ENCODE results near the gene RPS14. TPM values are rescaled to one million over a fixed set of nuclear protein-coding genes. Genes with fewer than 3 reads are reported as not detected.
A peak's percentile ranks its signal among the peaks of the same experiment; 100 is the strongest.

Gene RPS14
- total RNA-seq, 1 experiment from 2014 or later = 3,040 TPM

- no peak overlapping the region for H3K9ac ChIP-seq (ENCODE audit: low read length)
- H4K20me1 ChIP-seq (ENCODE audit: insufficient read depth, low read depth, low read length) = no peaks in the 10 kb centered on the region
- H3K79me2 ChIP-seq (ENCODE audit: low read length) = no peaks in the 10 kb centered on the region
- no peak for DNase-seq
- H3K4me2 ChIP-seq (ENCODE audit: low read depth, low read length, poor library complexity, severe bottlenecking) = no peak overlapping the region
- H3K4me3 ChIP-seq (ENCODE audit: low read length) = no peak overlapping the region
- no peak overlapping the region for H3K27ac ChIP-seq (ENCODE audit: low read length)
- H2AFZ ChIP-seq (ENCODE audit: low read length) = no peak overlapping the region
- no peaks in the 10 kb centered on the region for H3K27me3 ChIP-seq (ENCODE audit: low read length)
- H3K36me3 ChIP-seq (ENCODE audit: insufficient read depth, low read length) = no peaks in the 10 kb centered on the region
- no peaks in the 10 kb centered on the region for H3K9me3 ChIP-seq (ENCODE audit: low read length)
- no peaks in the 10 kb centered on the region for H3K4me1 ChIP-seq (ENCODE audit: low read length)
- no peaks in the 10 kb centered on the region for H3K9me2 ChIP-seq (replicated peaks; ENCODE audit: insufficient read depth, low read length)
Observed at GRCh38 chr5:150468206-150468605, 18.7 kb upstream of the RPS14 start.

GRCh38 chr5:150465927-150466326 is 16.4 kb upstream of the RPS14 start:
- no peaks in the 10 kb centered on the region for H3K27me3 ChIP-seq (ENCODE audit: low read length)
- no peak overlapping the region for H3K4me2 ChIP-seq (ENCODE audit: low read depth, low read length, poor library complexity, severe bottlenecking)
- no peak overlapping the region for H2AFZ ChIP-seq (ENCODE audit: low read length)
- H3K27ac ChIP-seq (ENCODE audit: low read length) = no peak overlapping the region
- no peak overlapping the region for H3K9ac ChIP-seq (ENCODE audit: low read length)
- DNase-seq = no peak
- no peaks in the 10 kb centered on the region for H3K9me3 ChIP-seq (ENCODE audit: low read length)
- H3K36me3 ChIP-seq (ENCODE audit: insufficient read depth, low read length) = no peaks in the 10 kb centered on the region
- no peak overlapping the region for H3K4me3 ChIP-seq (ENCODE audit: low read length)
- peaks cover 11% of the 10 kb centered on the region for H3K4me1 ChIP-seq (ENCODE audit: low read length)
- no peaks in the 10 kb centered on the region for H4K20me1 ChIP-seq (ENCODE audit: insufficient read depth, low read depth, low read length)
- no peaks in the 10 kb centered on the region for H3K9me2 ChIP-seq (replicated peaks; ENCODE audit: insufficient read depth, low read length)
- no peaks in the 10 kb centered on the region for H3K79me2 ChIP-seq (ENCODE audit: low read length)

- Histone ChIP-seq H3K4me1 (ENCODE audit: low read length) (peaks cover 17% of the 10 kb centered on the region), H3K36me3 (ENCODE audit: insufficient read depth, low read length) (no peaks in the 10 kb centered on the region), H3K27ac (ENCODE audit: low read length) (no peak overlapping the region), H3K79me2 (ENCODE audit: low read length) (no peaks in the 10 kb centered on the region), H3K9me3 (ENCODE audit: low read length) (no peaks in the 10 kb centered on the region), H3K9ac (ENCODE audit: low read length) (no peak overlapping the region), H2AFZ (ENCODE audit: low read length) (no peak overlapping the region), H3K4me3 (ENCODE audit: low read length) (no peak overlapping the region), H3K27me3 (ENCODE audit: low read length) (no peaks in the 10 kb centered on the region), H3K4me2 (ENCODE audit: low read depth, low read length, poor library complexity, severe bottlenecking) (no peak overlapping the region), H3K9me2 (replicated peaks; ENCODE audit: insufficient read depth, low read length) (no peaks in the 10 kb centered on the region), H4K20me1 (ENCODE audit: insufficient read depth, low read depth, low read length) (no peaks in the 10 kb centered on the region)
- DNase-seq = no peak
Observed at GRCh38 chr5:150464554-150465012, 15.0 kb upstream of the RPS14 start.

GRCh38 chr5:150461231-150461630 is 11.7 kb upstream of the RPS14 start:
- Histone ChIP-seq H3K4me3 (ENCODE audit: low read length) (peak overlapping the region; percentile 55), H3K27me3 (ENCODE audit: low read length) (no peaks in the 10 kb centered on the region), H3K79me2 (ENCODE audit: low read length) (no peaks in the 10 kb centered on the region), H2AFZ (ENCODE audit: low read length) (peak overlapping the region; percentile 98), H4K20me1 (ENCODE audit: insufficient read depth, low read depth, low read length) (no peaks in the 10 kb centered on the region), H3K36me3 (ENCODE audit: insufficient read depth, low read length) (no peaks in the 10 kb centered on the region), H3K9me3 (ENCODE audit: low read length) (no peaks in the 10 kb centered on the region), H3K27ac (ENCODE audit: low read length) (peak overlapping the region; percentile 90), H3K9ac (ENCODE audit: low read length) (peak overlapping the region; percentile 70), H3K9me2 (replicated peaks; ENCODE audit: insufficient read depth, low read length) (no peaks in the 10 kb centered on the region), H3K4me2 (ENCODE audit: low read depth, low read length, poor library complexity, severe bottlenecking) (peak overlapping the region; percentile 74), H3K4me1 (ENCODE audit: low read length) (peaks cover 23% of the 10 kb centered on the region)
- DNase-seq = peak; percentile 94

GRCh38 chr5:150460781-150461180 is 11.2 kb upstream of the RPS14 start:
- peak overlapping the region; percentile 70 for H3K9ac ChIP-seq (ENCODE audit: low read length)

GRCh38 chr5:150458802-150459557 is 9.4 kb upstream of the RPS14 start:
- Histone ChIP-seq H3K4me2 (ENCODE audit: low read depth, low read length, poor library complexity, severe bottlenecking) (peak overlapping the region; percentile 26), H3K9me3 (ENCODE audit: low read length) (no peaks in the 10 kb centered on the region), H4K20me1 (ENCODE audit: insufficient read depth, low read depth, low read length) (no peaks in the 10 kb centered on the region), H3K4me1 (ENCODE audit: low read length) (peaks cover 27% of the 10 kb centered on the region), H3K79me2 (ENCODE audit: low read length) (no peaks in the 10 kb centered on the region), H3K27ac (ENCODE audit: low read length) (no peak overlapping the region), H2AFZ (ENCODE audit: low read length) (peak overlapping the region; percentile 72; the same call in 1 of the 2 replicates), H3K27me3 (ENCODE audit: low read length) (no peaks in the 10 kb centered on the region), H3K4me3 (ENCODE audit: low read length) (peak overlapping the region; percentile 11; the same call in 1 of the 2 replicates), H3K9me2 (replicated peaks; ENCODE audit: insufficient read depth, low read length) (no peaks in the 10 kb centered on the region), H3K36me3 (ENCODE audit: insufficient read depth, low read length) (no peaks in the 10 kb centered on the region), H3K9ac (ENCODE audit: low read length) (no peak overlapping the region)
- peak; percentile 93 for DNase-seq

More at GRCh38 chr5:150460781-150461180, 11.2 kb upstream of the RPS14 start:
- Histone ChIP-seq H3K4me2 (ENCODE audit: low read depth, low read length, poor library complexity, severe bottlenecking) (peak overlapping the region; percentile 74), H2AFZ (ENCODE audit: low read length) (peak overlapping the region; percentile 98), H3K27ac (ENCODE audit: low read length) (peak overlapping the region; percentile 90), H3K9me2 (replicated peaks; ENCODE audit: insufficient read depth, low read length) (no peaks in the 10 kb centered on the region), H3K79me2 (ENCODE audit: low read length) (no peaks in the 10 kb centered on the region), H3K4me1 (ENCODE audit: low read length) (peaks cover 23% of the 10 kb centered on the region), H4K20me1 (ENCODE audit: insufficient read depth, low read depth, low read length) (no peaks in the 10 kb centered on the region), H3K36me3 (ENCODE audit: insufficient read depth, low read length) (no peaks in the 10 kb centered on the region), H3K9me3 (ENCODE audit: low read length) (no peaks in the 10 kb centered on the region), H3K27me3 (ENCODE audit: low read length) (no peaks in the 10 kb centered on the region), H3K4me3 (ENCODE audit: low read length) (peak overlapping the region; percentile 55)
- DNase-seq = no peak

- Histone ChIP-seq H3K4me2 (ENCODE audit: low read depth, low read length, poor library complexity, severe bottlenecking) (no peak overlapping the region), H3K4me1 (ENCODE audit: low read length) (peaks cover 27% of the 10 kb centered on the region), H3K9ac (ENCODE audit: low read length) (no peak overlapping the region)
Observed at GRCh38 chr5:150457562-150458240, 8.2 kb upstream of the RPS14 start.

GRCh38 chr5:150457121-150457520 is 7.6 kb upstream of the RPS14 start:
- Histone ChIP-seq H3K79me2 (ENCODE audit: low read length) (no peaks in the 10 kb centered on the region), H3K4me3 (ENCODE audit: low read length) (no peak overlapping the region), H3K27me3 (ENCODE audit: low read length) (no peaks in the 10 kb centered on the region), H3K4me1 (ENCODE audit: low read length) (peaks cover 27% of the 10 kb centered on the region), H3K9me2 (replicated peaks; ENCODE audit: insufficient read depth, low read length) (no peaks in the 10 kb centered on the region), H3K27ac (ENCODE audit: low read length) (no peak overlapping the region), H3K4me2 (ENCODE audit: low read depth, low read length, poor library complexity, severe bottlenecking) (no peak overlapping the region), H3K36me3 (ENCODE audit: insufficient read depth, low read length) (no peaks in the 10 kb centered on the region), H3K9me3 (ENCODE audit: low read length) (no peaks in the 10 kb centered on the region), H3K9ac (ENCODE audit: low read length) (no peak overlapping the region), H2AFZ (ENCODE audit: low read length) (peak overlapping the region; percentile 71), H4K20me1 (ENCODE audit: insufficient read depth, low read depth, low read length) (no peaks in the 10 kb centered on the region)
- DNase-seq = peak; percentile 49

More at GRCh38 chr5:150457562-150458240, 8.2 kb upstream of the RPS14 start:
- no peak overlapping the region for H3K27ac ChIP-seq (ENCODE audit: low read length)
- H4K20me1 ChIP-seq (ENCODE audit: insufficient read depth, low read depth, low read length) = no peaks in the 10 kb centered on the region
- no peaks in the 10 kb centered on the region for H3K9me2 ChIP-seq (replicated peaks; ENCODE audit: insufficient read depth, low read length)
- H3K79me2 ChIP-seq (ENCODE audit: low read length) = no peaks in the 10 kb centered on the region
- DNase-seq = peak; percentile 32
- no peak overlapping the region for H3K4me3 ChIP-seq (ENCODE audit: low read length)
- no peaks in the 10 kb centered on the region for H3K9me3 ChIP-seq (ENCODE audit: low read length)
- no peaks in the 10 kb centered on the region for H3K27me3 ChIP-seq (ENCODE audit: low read length)
- H3K36me3 ChIP-seq (ENCODE audit: insufficient read depth, low read length) = no peaks in the 10 kb centered on the region
- H2AFZ ChIP-seq (ENCODE audit: low read length) = peak overlapping the region; percentile 71

Data from Karpas-422 (cell line).